NCI-H2029 treated with DMSO at 0.1 percent for 48 hours (cell line): ENCODE measurements around the gene FAM240A.
A peak's percentile ranks its signal among the peaks of the same experiment; 100 is the strongest.
"Not testable (repeated sequence)": the region's sequence is repeated elsewhere in the genome, so short reads cannot be mapped to it uniquely, and the experiment has no call there.

Source experiments
- DNase-seq: peaks from one replicate; lab custom pipeline; 2025; lab: John Stamatoyannopoulos, UW

The FAM240A gene

DNA sequence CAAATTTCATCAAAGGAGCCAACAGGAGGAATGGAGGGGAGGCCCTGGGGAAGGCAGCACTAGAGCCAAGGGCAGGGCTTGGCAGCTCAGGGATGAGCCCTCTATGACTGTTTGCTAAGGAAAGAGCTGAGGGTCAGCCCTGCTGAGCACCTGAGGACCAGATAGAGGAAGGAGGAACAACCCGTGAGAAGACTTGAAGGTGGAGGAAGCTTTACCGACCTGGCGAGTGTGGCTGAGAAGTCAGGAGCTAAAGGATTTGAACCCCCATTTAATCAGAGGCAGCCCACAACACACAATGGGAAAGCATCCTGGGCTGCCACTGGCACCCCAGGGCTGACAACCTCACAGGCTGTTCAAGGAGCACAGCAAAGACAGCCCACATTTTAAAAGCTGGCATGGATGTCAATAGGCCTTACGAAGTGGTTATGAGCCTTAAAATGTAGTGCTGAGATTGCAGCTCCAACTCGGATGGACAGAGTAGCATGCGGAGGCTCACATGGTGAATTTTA lies 25.5 kb upstream of the FAM240A start:
- DNase-seq, result no peak

DNA sequence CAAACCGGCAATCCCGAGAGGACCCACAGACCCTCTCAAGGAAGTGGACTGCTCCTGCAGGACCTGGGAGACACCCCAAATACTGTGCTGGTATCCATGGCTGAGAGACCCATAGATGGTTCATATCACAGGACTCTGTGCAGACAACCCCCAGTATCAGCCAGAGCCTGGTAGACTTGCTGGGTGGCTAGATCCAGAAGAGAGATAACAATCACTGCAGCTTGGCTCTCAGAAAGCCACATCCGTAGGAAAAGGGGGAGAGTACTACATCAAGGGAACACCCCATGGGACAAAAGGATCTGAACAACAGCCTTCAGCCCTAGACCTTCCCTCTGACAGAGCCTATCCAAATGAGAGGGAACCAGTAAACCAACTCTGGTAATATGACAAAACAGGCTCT lies 25.1 kb upstream of the FAM240A start:
- not testable (repeated sequence) for DNase-seq

DNA sequence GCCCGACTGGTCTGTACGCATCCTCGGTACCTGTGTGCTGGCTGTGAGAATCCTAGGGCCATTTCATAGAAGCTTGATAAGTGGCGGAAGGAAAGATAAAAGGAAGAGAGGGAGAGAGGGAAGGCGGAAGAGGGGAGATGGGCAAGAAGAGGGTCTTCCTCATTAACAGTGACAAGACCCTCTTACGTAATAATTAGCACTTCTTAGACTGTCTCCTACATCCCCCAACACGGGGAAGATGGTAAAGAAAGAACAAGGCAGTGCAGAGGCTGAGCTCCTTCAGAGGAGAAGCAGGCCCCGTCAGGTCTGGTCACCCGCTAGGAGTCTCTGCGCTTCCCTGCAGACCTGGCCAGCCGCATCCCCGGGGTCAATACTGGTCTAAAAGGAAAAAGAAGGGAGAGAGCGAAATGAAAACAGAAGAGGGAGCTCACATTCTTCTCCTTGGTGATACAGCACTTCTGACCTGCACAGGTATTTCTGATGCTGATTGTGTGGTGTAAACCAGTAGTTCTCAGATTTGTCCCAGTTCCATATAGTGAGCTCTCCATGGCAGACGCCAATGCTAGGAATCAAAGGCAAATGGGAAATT lies 19.0 kb upstream of the FAM240A start:
- DNase-seq, result no peak

DNA sequence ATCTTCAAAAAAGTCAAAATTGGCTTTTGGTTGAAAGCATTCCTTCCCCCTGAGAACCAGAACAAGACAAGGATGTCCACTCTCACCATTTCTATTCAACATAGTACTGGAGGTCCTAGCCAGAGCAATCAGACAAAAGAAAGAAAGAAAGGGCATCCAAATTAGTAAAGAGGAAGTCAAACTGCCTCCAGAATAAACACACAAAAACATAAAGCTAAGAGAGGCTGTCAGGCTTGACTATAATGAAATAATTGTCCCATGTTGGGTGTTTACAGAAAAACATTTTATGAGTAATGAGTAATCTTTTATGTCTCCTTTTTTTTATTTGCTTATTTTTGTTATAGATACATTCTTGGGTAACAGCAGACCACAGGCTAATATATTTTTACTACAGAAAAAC lies 18.3 kb upstream of the FAM240A start:
- no peak for DNase-seq

DNA sequence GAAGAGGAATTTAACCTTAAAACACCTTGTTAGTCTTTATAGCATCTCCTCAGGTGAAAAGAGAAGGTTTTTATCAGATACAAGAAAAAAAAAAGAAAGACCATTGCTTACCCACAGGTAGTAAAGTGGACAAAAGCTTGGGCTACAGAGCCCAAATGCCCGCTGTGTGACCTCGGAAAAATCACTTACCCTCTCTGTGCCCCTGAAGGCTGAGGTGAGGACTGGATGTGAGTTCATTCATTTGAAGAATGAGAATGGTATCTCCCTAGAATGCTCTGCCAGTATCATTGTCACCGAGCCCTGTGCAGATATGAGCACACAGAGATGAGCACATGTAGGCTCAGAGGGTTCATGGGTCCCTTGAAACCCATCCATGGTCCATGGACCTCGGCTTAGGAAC lies 17.6 kb upstream of the FAM240A start:
- DNase-seq, result no peak

DNA sequence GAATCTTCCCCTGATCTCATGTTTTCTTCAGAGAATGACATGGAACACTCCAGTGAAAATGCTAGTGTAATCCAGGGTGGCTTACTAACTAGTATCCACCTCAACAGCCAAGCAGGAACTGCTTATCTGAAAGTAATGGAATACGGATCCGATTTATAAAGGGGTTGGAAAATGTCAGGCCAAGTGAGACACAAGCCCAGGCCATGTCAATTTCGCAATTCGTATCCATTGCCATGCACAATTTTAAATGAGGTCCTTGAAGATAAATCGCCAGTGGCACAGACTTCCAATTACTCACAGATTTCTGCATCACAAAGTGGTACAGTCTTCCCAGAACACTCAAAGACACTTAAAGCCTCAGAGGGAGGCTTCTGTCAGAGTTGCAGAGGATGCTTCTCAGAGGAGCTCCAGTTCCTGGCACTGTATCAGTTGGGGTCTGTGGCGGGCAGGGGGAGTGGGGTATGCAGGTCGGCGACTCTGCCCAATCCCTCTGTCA lies 16.5 kb upstream of the FAM240A start:
- no peak for DNase-seq

DNA sequence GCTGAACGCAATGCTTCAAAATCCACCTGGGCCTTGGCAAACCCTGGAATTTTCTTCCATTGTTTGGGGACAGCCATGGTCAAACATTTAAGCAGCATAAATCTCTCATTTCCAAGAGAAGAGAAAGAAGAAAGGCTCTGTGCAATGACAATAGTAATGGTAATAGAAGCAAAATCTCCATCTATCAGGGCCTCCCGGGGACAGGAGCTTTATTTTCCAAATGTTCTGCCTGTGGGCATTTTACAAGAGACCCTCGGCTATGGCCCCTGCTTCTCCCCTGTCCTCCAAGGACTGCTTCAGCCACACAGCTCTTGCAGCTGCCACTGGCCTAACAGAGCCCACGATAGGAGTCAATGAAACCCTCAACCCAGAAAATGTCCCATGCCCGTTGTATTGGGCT lies 12.7 kb upstream of the FAM240A start:
- no peak for DNase-seq

DNA sequence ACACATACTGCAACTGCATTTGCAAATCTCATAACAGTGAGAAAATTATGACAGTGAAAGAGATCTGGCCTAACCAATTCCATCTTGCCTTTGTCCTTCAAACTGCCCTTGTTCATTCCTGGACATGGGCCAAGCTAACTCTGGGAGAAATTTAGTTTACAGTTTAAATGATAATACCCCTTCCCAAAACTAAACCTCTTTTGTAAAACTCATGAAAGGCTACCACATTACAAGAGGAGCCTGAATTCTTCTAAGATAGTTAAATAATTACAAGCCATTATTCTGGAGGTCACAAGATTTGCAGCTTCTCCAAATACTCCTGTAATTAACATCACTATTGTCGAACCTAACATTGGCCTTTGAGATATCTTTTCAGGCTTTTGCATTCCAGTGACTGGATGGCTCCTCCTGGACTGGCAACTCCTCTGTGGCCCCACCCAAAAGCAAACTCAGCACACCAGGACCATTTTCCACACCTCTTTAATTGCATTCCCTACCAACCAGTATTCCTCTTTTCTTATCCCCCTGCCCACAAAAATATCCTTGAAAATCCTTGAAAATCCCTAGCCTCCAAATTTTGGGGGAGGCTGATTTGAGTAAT lies 8.8 kb upstream of the FAM240A start:
- DNase-seq, result no peak

DNA sequence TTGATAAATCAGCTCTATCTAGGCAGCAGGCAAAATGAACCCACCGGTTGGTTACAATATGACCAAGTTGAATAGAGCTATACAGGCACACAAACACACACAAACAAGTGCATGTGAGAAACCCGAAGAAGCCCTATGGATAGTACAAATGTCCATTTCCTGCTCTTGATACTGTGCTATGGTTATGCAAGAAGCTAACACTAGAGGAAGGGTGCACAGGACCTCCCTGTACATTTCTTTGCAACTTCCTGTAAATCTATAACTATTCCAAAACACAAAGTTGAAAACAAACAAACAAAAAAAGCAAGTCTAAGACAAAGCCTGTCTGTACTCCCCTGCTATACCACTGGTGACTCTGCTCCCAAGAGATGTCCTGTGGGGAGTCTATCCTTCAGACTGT lies 8.2 kb upstream of the FAM240A start:
- no peak for DNase-seq

DNA sequence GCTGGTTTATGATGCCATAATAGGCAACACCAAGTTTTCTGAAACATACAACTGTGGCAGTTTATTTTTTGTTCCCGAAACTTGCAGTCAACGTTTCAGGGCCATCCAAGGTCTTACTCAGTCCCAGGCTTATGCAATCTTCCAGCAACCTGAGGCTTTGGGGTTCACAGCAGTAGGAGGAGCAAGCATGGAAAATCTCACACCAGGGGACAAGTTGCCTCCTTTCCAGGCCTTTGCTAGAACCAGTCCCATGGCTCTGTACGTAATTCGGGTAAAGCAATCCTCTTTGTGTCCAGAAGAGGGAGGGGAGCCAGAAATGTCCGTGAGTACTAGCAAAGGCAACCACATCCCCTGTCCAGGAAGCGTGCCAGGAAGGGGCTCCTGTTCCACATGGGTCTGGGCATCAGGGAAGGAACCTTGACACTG lies 4.7 kb upstream of the FAM240A start:
- no peak for DNase-seq

DNA sequence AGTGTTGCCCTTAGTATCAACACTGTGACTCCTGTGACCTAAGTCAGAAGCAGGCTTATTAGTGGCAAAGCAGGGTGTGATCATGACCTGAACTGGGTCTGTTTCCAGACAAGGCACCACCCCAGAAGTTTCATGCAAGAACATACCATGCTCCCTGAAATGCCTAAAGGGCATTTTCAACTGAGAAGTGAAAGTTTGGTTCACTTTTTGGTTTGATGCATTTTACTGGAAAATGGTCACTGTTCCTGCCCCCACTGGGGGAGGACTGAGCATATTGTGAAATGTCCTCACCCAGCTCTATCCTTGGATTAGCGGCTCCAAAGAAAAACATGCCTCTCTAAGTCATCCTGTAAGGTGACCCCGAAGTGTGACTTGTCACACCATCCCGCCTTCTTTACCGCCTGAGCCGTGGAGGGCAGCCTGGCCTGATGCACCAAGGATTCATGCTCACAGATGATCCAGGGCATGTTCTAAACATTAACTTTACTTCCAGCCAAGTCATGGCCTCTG lies 3.1 kb upstream of the FAM240A start:
- no peak for DNase-seq

DNA sequence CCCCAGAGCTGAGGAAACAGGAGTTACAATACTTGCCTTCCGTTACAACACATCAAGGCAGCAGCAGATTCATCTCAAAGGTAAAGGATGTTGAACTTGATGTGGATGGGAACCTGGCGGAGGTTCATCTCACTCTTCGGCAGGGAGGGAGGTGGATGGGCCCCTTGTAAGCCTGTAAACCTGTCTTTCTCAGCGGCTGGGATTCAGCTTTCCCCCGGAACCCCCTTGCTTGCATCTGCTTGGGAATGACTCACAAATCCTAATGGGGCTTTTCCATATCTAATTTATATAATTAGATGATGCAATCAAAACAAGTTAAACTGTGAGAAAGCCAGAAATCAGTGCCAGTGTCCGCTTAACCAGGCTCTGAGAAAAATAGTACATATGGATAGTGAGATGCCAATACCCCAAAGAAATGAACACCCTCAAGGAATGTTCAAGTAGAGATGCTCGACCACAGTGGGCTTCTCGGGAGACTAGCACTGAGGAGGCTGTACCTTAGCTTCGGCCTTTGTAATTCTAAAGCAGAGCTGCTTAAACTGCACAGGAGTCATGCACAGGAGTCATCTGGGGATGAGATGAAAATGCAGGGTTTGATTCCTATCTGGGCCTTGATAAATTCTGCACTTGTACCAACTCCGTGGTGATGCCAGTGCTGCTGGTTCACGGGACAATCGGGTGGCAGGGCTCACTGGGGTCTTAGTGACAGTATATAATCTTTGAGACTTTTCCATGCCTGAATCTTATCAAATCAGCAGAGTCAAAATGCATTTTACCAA lies 2.2 kb upstream of the FAM240A start:
- no peak for DNase-seq

DNA sequence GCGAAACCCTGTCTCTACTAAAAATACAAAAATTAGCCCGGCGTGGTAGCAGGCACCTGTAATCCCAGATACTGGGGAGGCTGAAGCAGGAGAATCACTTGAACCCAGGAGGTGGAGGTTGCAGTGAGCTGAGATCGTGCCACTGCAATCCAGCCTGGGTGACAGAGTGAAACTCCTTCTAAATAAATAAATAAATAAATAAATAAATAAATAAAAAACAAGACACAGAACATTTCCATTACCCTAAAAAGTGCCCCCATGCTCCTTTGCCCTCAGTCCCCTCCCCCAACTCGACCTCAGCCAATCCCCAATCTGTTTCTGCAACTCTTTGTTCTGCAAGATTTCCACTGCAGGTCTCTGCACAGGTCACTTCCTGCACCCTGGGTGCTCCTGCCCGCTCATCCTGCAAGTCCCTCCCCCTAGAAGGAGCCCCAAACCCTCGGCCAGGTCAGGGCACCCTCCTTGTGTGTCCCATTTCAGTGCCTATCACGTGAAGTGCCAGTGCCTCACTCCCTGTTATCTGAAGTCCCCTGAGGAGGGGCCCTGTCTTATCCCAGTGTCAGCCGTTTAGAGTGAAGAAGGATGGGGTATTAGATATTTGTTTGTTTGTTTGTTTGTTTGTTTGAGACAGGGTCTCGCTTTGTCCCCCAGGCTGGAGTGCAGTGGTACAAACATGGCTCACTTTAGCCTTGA lies 1.1 kb downstream of the FAM240A start:
- no peak for DNase-seq

DNA sequence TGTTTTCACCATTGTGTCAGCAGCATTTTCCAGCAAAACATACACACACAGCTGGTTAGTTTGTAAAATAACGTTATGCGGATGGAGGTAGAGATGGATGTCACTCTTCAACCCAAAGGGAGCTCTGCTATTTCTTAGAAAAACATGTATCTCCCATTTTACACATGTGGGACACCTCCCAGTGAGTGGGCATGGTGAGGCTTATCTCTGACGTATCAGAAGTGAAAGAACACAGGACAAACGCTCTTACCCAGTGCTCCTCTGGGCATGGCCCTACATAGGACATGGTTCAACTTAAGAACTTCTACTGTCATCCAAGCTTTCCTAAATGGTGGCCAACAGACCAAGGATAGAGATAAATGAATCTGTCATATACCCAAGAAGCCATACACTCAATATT lies 2.1 kb downstream of the FAM240A start:
- DNase-seq, result no peak

DNA sequence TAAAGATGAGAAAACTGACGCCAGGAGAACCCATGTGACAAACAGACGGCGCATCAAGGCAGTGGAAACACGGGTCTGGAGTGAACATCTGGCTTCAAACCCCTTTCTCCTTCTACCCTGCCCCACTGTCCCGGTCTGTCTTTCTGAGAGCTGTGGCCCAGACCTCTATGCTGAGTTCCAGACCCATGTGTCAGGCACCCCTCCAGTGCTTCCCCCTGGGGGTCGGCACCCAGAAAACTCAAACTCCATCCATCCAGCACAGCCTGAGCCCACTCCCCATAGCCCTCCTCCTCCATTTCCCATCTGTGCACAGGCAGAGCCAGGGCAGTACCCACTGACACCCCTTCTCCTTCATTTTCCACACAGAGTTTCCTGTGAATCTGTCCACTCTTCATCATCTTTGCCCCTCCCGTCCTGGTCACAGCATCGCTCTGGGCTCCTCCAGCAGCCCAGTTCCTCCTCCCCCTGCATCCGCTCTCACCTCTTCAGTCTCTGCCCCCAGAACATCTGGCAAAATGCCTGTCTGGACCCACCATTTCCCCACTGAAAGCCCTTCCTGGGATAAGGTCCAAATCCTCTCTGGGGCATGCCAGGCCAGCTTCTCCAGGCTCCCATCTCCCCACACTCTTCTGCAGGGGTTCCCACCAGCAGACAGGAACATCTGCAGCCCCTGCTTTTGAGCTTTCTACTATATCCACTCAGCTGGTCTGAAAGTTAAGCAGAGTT lies 2.9 kb downstream of the FAM240A start:
- DNase-seq, result no peak

DNA sequence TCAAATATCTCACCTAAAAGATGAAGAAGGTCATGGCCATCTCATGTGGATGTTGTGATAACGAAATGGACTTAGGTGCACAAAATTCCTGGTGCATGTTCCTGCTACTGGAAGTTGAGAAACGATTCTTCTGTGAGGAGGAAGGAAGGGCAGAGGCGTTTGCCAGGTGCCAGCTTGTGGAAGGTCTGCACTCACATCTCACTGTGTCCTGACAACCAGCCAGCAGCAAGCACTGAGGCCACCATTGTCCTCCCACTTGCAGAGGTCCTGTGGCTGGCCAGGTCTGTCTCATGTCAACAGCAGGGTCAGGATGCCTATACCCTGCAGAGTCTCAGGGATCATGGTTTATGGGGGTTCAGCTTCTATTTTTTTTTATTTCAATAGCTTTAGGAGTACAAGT lies 3.7 kb downstream of the FAM240A start:
- no peak for DNase-seq

DNA sequence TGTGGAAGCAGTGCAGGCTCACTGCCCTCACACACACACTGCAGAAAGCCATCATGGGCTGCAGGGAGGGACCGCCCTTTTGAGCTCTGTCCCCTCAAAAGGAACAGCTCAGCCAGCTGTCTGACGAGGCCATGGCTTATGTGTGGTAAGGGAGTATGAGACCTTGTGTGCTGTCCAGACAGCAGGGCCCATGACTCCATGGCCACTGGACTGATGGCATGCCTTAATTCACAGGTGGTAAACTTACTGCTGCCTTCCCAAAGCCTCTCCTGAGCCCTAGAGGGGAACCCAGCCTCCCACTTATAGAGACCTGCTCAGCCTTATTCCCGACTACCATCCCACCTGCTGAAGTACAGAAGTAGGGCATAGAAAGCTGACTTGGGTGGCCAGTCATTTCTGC lies 5.6 kb downstream of the FAM240A start:
- DNase-seq, result no peak

DNA sequence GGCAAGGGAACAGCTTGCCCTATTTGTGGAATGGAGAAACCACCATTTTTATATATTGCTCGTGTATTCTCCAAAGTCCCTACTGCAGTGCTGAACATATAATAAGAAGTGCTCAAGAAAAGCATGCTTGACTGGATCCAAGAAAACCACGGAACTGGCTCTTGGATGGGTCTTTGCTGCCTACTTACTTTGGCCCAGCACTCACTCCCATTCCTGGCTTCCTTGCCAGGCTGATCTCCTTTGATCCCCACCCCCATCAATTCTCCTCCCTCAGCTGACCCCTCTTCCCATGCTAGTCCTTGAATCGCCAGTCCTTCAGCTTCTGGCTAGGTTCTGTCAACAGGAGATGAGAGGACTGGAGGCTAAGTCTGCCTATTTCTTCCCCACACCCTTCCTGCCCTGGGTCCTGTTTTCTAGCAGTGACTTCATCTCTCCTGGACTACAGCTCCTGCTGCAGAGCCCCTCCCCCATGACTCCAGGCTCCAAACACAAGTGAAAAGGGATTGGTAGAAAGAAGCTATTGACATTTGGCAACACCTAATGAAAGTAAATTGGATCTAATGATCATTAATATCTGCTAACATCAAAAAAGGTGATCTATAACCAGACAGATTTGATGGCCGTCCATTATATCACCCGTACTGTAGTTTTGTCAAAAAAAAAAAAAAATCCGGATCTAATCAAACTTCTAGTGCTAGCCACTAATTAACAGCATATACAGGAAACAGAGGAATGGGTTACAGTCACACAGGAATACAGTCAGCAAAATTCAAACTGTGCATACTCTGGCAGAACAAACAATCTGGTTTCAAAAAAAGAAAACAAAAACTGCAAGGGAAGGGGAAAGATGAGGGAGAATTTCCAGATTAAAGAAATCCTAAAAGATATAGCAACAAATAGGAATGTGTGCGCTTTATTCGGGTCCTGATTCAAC lies 7.8 kb downstream of the FAM240A start:
- DNase-seq, result no peak

DNA sequence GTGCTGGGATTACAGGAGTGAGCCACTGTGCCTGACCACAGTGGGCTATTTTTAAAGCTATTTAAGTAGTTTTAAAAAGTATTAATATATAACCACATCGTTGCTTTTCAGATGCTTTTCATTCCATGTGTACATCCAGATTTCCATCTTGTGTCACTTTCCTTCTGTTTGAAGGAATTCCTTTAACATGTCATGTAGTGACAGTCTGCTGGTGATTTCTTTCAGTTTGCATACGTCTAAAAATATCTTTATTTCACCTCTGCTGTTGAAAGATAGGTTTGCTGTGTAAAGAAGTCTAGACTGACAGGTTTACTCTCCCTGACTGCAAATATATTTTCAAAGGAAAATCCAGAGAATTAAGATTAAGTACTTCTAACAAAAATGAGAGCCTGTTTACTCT lies 12.2 kb downstream of the FAM240A start:
- DNase-seq, result no peak

DNA sequence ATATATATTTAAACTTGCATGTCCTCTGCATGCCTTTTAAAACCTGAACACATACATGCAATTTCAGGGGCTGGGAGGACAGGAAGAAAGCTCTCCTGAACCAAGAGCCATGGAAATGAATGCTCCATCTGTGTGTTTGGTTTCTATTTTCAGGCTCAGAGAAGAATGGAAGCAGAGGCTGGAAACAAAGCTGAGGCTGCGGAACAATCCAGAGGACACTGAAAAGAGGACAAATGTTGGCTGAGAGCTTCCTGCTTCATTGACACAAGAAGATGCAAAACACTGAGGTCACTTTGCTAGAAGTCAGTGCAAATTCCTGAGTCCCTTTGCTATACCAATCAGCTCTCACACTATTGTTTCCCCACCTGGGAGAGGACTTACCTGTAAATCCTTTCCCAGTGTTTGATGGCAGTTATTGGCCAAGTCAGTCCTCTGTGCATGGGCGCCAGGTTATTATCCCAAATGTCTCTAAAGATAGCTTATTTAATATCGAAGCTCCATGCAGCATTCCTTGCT lies 12.7 kb downstream of the FAM240A start:
- peak; percentile 63 for DNase-seq
